HEK293 (cell line): ENCODE results near the gene SF3B5.

ENCODE experiments used
- KLF9 ChIP-seq: fragments of 450-650 bp; formaldehyde crosslinking; IDR thresholded peaks from 2 replicates; pipeline ENCODE4 v1.5.1; 2016; ENCODE audit warnings: missing biosample characterization, missing genetic modification characterization, low read depth
- PBX3 ChIP-seq: sonication (generic); formaldehyde crosslinking; IDR thresholded peaks from 2 replicates; pipeline ENCODE4 v1.8.1; 2022; ENCODE audit warnings: mild to moderate bottlenecking, moderate library complexity, missing genetic modification reagents
- PRDM10 ChIP-seq: fragments of 450-650 bp; formaldehyde crosslinking; IDR thresholded peaks from 2 replicates; pipeline ENCODE4 v1.5.1; 2016; ENCODE audit warnings: missing biosample characterization, missing genetic modification characterization
- SETDB1 ChIP-seq: IDR thresholded peaks from one replicate; pipeline ENCODE4 v1.6.1; 2017; ENCODE audit warnings: mild to moderate bottlenecking, low read length, moderate library complexity, mixed read lengths; ENCODE audit not compliant: insufficient read length
- WT1 ChIP-seq: fragments of 450-650 bp; formaldehyde crosslinking; IDR thresholded peaks from 2 replicates; pipeline ENCODE4 v1.5.1; 2016; ENCODE audit warnings: missing biosample characterization, missing genetic modification characterization
- ZBTB20 ChIP-seq: fragments of 450-650 bp; formaldehyde crosslinking; IDR thresholded peaks from 2 replicates; pipeline ENCODE4 v1.5.1; 2016; ENCODE audit warnings: missing biosample characterization, missing genetic modification characterization
- ZIC2 ChIP-seq: fragments of 450-650 bp; formaldehyde crosslinking; IDR thresholded peaks from 2 replicates; pipeline ENCODE4 v1.5.1; 2016; ENCODE audit warnings: missing biosample characterization, missing genetic modification characterization
- ZNF18 ChIP-seq: fragments of 450-650 bp; formaldehyde crosslinking; IDR thresholded peaks from 2 replicates; pipeline ENCODE4 v1.5.1; 2016; ENCODE audit warnings: missing biosample characterization, missing genetic modification characterization
- ZNF211 ChIP-seq: fragments of 450-650 bp; formaldehyde crosslinking; IDR thresholded peaks from 2 replicates; pipeline ENCODE4 v1.5.1; 2016; ENCODE audit warnings: low read depth, missing biosample characterization, missing genetic modification characterization
- ZNF221 ChIP-seq: fragments of 450-650 bp; formaldehyde crosslinking; IDR thresholded peaks from 2 replicates; pipeline ENCODE4 v1.5.1; 2017; ENCODE audit warnings: missing biosample characterization, missing genetic modification characterization, borderline replicate concordance
- ZNF548 ChIP-seq: fragments of 450-650 bp; formaldehyde crosslinking; IDR thresholded peaks from 2 replicates; pipeline ENCODE4 v1.5.1; 2016; ENCODE audit warnings: missing biosample characterization, missing genetic modification characterization
- ZNF610 ChIP-seq: fragments of 450-650 bp; formaldehyde crosslinking; IDR thresholded peaks from 2 replicates; pipeline ENCODE4 v1.5.1; 2016; ENCODE audit warnings: missing biosample characterization, missing genetic modification characterization, borderline replicate concordance
- ZNF621 ChIP-seq: fragments of 450-650 bp; formaldehyde crosslinking; IDR thresholded peaks from 2 replicates; pipeline ENCODE4 v1.5.1; 2017; ENCODE audit warnings: missing biosample characterization, missing genetic modification characterization
- ZNF623 ChIP-seq: fragments of 450-650 bp; formaldehyde crosslinking; IDR thresholded peaks from 2 replicates; pipeline ENCODE4 v1.5.1; 2016; ENCODE audit warnings: missing biosample characterization, missing genetic modification characterization
- ZNF658 ChIP-seq: fragments of 450-650 bp; formaldehyde crosslinking; IDR thresholded peaks from 2 replicates; pipeline ENCODE4; 2016; ENCODE audit warnings: missing biosample characterization, missing genetic modification characterization
- ZNF768 ChIP-seq: fragments of 450-650 bp; formaldehyde crosslinking; IDR thresholded peaks from 2 replicates; pipeline ENCODE4 v1.5.1; 2018; ENCODE audit warnings: missing biosample characterization, mild to moderate bottlenecking, missing genetic modification characterization
- ZSCAN18 ChIP-seq: fragments of 450-650 bp; formaldehyde crosslinking; IDR thresholded peaks from 2 replicates; pipeline ENCODE4 v1.5.1; 2016; ENCODE audit warnings: missing biosample characterization, missing genetic modification characterization
- ZXDB ChIP-seq: fragments of 450-650 bp; formaldehyde crosslinking; IDR thresholded peaks from 2 replicates; pipeline ENCODE4 v1.5.1; 2016; ENCODE audit warnings: missing biosample characterization, missing genetic modification characterization
- TF ChIP-seq, protein P1 (sequence below): fragments of 450-650 bp; formaldehyde crosslinking; IDR thresholded peaks from 2 replicates; pipeline ENCODE4 v1.5.1; 2016; ENCODE audit warnings: missing biosample characterization, missing genetic modification characterization
- TF ChIP-seq, protein P2 (sequence below): fragments of 450-650 bp; formaldehyde crosslinking; IDR thresholded peaks from 2 replicates; pipeline ENCODE4 v1.5.1; 2016; ENCODE audit warnings: missing biosample characterization, missing genetic modification characterization

SF3B5 gene

GRCh38 chr6:144063744-144064401, 31.5 kb downstream of the SF3B5 start (continued):
- peak; percentile 84 for TF ChIP-seq PRDM10 (tag by site-specific recombination)
- TF ChIP-seq ZNF621 (tag by site-specific recombination): no peak
- TF ChIP-seq KLF9 (tag by site-specific recombination): peak; percentile 95
- no peak for TF ChIP-seq ZNF623
- no peak for TF ChIP-seq ZNF548 (tag by site-specific recombination)
- peak; percentile 28; the same call in 1 of the 2 replicates for TF ChIP-seq PBX3 (CRISPR knock-in tag)
- TF ChIP-seq SETDB1: no peak
- no peak for TF ChIP-seq ZNF18 (tag by site-specific recombination)
- TF ChIP-seq ZBTB20: peak; percentile 86
- TF ChIP-seq, protein P1, sequence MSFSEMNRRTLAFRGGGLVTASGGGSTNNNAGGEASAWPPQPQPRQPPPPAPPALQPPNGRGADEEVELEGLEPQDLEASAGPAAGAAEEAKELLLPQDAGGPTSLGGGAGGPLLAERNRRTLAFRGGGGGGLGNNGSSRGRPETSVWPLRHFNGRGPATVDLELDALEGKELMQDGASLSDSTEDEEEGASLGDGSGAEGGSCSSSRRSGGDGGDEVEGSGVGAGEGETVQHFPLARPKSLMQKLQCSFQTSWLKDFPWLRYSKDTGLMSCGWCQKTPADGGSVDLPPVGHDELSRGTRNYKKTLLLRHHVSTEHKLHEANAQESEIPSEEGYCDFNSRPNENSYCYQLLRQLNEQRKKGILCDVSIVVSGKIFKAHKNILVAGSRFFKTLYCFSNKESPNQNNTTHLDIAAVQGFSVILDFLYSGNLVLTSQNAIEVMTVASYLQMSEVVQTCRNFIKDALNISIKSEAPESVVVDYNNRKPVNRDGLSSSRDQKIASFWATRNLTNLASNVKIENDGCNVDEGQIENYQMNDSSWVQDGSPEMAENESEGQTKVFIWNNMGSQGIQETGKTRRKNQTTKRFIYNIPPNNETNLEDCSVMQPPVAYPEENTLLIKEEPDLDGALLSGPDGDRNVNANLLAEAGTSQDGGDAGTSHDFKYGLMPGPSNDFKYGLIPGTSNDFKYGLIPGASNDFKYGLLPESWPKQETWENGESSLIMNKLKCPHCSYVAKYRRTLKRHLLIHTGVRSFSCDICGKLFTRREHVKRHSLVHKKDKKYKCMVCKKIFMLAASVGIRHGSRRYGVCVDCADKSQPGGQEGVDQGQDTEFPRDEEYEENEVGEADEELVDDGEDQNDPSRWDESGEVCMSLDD: peak; percentile 98
- no peak for TF ChIP-seq ZNF768 (tag by site-specific recombination)
- TF ChIP-seq ZNF610 (tag by site-specific recombination): 0 out of 2 replicates have a peak, but pooled peaks have one; percentile 28
- no peak for TF ChIP-seq ZSCAN18
- TF ChIP-seq ZIC2: peak; percentile 59; the same call in 1 of the 2 replicates
- TF ChIP-seq ZNF658 (tag by site-specific recombination): no peak
- peak; percentile 84 for TF ChIP-seq ZXDB (tag by site-specific recombination)
- no peak for TF ChIP-seq ZNF221 (tag by site-specific recombination)
- TF ChIP-seq, protein P2, sequence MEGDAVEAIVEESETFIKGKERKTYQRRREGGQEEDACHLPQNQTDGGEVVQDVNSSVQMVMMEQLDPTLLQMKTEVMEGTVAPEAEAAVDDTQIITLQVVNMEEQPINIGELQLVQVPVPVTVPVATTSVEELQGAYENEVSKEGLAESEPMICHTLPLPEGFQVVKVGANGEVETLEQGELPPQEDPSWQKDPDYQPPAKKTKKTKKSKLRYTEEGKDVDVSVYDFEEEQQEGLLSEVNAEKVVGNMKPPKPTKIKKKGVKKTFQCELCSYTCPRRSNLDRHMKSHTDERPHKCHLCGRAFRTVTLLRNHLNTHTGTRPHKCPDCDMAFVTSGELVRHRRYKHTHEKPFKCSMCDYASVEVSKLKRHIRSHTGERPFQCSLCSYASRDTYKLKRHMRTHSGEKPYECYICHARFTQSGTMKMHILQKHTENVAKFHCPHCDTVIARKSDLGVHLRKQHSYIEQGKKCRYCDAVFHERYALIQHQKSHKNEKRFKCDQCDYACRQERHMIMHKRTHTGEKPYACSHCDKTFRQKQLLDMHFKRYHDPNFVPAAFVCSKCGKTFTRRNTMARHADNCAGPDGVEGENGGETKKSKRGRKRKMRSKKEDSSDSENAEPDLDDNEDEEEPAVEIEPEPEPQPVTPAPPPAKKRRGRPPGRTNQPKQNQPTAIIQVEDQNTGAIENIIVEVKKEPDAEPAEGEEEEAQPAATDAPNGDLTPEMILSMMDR (tag by site-specific recombination): peak; percentile 97
- no peak for TF ChIP-seq ZNF211 (tag by site-specific recombination)
- peak; percentile 56 for TF ChIP-seq WT1 (tag by site-specific recombination)
- TF ChIP-seq, all 188 proteins: peak for 47
